Breast epithelium (tissue), 4 donors: ENCODE results near the gene SLC5A10. TPM values are rescaled to one million over a fixed set of nuclear protein-coding genes. Genes with fewer than 3 reads are reported as not detected.

Experiments
- DNase-seq, 2 donors: peaks; one replicate each; pipeline ENCODE4 v3.0.0-alpha.2; 2019; ENCODE audit warnings: low spot score in 2 of 2
- H3K27ac ChIP-seq, 2 donors: fragments of 200-600 bp; sonication (generic) in 1 of 2; one replicate each; pipeline ENCODE4 v1.5.1; 2016 to 2019; ENCODE audit warnings: mild to moderate bottlenecking in 1 of 2
- H3K27me3 ChIP-seq, 2 donors: fragments of 200-600 bp; sonication (generic) in 1 of 2; one replicate each; pipeline versions ENCODE4 v1.5.1 to v1.6.0; 2017 to 2019; ENCODE audit warnings: control low read depth in 1 of 2, mild to moderate bottlenecking in 1 of 2
- H3K36me3 ChIP-seq: fragments of 200-600 bp; one replicate; pipeline ENCODE4 v1.5.1; 2019
- H3K4me1 ChIP-seq, 2 donors: fragments of 200-600 bp; sonication (generic); one replicate each; pipeline ENCODE4 v1.5.1; 2016 to 2019; ENCODE audit warnings: control low read depth in 1 of 2
- H3K4me3 ChIP-seq, 3 donors: fragments of 200-600 bp; sonication (generic); 1 replicate in 2 of 3; 2 replicates in 1 of 3; pipeline ENCODE4 v1.5.1; 2016 to 2019; ENCODE audit warnings: mild to moderate bottlenecking in 3 of 3, moderate library complexity in 2 of 3
- H3K9me3 ChIP-seq, 2 donors: fragments of 200-600 bp; sonication (generic) in 1 of 2; one replicate each; pipeline ENCODE4 v1.5.1; 2016 to 2019; ENCODE audit warnings: control low read depth in 1 of 2
- POLR2A ChIP-seq: fragments of 450-650 bp; IDR thresholded peaks from one replicate; pipeline ENCODE4 v1.6.1; 2016; ENCODE audit warnings: antibody characterized with exemption, mild to moderate bottlenecking, moderate library complexity
- POLR2AphosphoS5 ChIP-seq, 3 donors: sonication (generic); formaldehyde crosslinking; IDR thresholded peaks; one replicate each; pipeline ENCODE4 v1.6.1; 2017; ENCODE audit warnings: antibody characterized with exemption in 3 of 3
- intact Hi-C: fragments of 100-400 bp; cut with DNase I; formaldehyde crosslinking; loops from one replicate; pipeline ENCODE4 v1.15.1; 2023; ENCODE audit warnings: low total_unique reads
- total RNA-seq, 3 donors: library from RNA; depleted of rRNA; stranded (reverse); fragments of >200 nt; gene quantifications; one replicate each; pipeline ENCODE4 v1.1.0, GENCODE V29; 2016
- TF ChIP-seq, protein P1 (sequence below), 3 donors: fragments of 450-650 bp; IDR thresholded peaks; one replicate each; pipeline ENCODE4 v1.5.1; 2016 to 2017; ENCODE audit warnings: antibody characterized with exemption in 3 of 3, mild to moderate bottlenecking in 3 of 3, moderate library complexity in 3 of 3

Gene SLC5A10
- total RNA-seq, 3 donors from 2014 or later, result 0.29 TPM; not detected in 2

DNA sequence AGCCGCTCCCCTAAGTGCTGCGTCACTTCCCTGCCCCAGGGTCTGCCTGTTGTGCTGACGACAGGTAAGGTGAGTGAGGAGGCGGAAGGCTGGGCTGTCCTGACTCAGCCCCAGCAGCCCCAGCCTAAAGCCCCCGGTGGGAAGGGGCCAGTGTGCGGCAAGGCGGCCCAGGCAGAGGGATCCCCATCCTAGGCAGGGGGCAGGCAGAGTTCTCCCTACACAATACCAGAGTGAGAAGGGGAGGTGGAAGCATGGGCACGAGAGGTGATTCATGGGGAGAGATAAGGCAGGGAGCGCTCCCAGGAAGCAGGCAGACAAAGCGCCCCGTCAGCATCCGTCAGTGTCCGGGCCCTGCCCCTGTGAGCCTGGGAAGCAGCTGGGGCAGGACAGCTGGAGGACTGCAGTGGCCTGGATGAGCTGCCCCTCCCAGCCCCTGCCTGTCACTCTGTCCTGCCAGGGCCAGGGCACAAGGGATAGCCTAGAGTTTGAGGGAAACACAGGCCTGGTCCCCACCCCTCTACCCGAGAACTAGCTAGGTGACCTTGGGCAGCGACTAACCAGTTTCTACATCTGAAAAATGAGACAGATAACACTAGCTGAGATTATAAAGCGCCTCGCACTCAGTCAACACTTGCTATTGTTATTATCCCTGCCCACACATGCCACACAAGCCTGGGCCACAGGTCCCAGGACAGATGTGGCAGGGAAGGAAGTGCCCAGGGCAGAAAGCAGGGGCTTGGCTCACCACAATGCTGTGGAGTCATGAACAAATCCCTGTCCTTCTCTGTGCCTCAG lies 48.8 kb downstream of the SLC5A10 start:
- intact Hi-C loops, result no loop called here
- peak overlapping the region in 1 of 2 donors; percentile 29 for H3K27ac ChIP-seq
- H3K36me3 ChIP-seq, result no peaks in the 10 kb centered on the region
- TF ChIP-seq, protein P1, sequence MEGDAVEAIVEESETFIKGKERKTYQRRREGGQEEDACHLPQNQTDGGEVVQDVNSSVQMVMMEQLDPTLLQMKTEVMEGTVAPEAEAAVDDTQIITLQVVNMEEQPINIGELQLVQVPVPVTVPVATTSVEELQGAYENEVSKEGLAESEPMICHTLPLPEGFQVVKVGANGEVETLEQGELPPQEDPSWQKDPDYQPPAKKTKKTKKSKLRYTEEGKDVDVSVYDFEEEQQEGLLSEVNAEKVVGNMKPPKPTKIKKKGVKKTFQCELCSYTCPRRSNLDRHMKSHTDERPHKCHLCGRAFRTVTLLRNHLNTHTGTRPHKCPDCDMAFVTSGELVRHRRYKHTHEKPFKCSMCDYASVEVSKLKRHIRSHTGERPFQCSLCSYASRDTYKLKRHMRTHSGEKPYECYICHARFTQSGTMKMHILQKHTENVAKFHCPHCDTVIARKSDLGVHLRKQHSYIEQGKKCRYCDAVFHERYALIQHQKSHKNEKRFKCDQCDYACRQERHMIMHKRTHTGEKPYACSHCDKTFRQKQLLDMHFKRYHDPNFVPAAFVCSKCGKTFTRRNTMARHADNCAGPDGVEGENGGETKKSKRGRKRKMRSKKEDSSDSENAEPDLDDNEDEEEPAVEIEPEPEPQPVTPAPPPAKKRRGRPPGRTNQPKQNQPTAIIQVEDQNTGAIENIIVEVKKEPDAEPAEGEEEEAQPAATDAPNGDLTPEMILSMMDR (IDR thresholded peaks at IDR 0.05), result no peak
- TF ChIP-seq POLR2AphosphoS5 (IDR thresholded peaks at IDR 0.05), result no peak
- no peak for TF ChIP-seq POLR2A
- no peaks in the 10 kb centered on the region for H3K4me1 ChIP-seq
- DNase-seq, result no peak
- H3K9me3 ChIP-seq, result no peaks in the 10 kb centered on the region
- H3K4me3 ChIP-seq, result no peak overlapping the region
- no peaks in the 10 kb centered on the region for H3K27me3 ChIP-seq

DNA sequence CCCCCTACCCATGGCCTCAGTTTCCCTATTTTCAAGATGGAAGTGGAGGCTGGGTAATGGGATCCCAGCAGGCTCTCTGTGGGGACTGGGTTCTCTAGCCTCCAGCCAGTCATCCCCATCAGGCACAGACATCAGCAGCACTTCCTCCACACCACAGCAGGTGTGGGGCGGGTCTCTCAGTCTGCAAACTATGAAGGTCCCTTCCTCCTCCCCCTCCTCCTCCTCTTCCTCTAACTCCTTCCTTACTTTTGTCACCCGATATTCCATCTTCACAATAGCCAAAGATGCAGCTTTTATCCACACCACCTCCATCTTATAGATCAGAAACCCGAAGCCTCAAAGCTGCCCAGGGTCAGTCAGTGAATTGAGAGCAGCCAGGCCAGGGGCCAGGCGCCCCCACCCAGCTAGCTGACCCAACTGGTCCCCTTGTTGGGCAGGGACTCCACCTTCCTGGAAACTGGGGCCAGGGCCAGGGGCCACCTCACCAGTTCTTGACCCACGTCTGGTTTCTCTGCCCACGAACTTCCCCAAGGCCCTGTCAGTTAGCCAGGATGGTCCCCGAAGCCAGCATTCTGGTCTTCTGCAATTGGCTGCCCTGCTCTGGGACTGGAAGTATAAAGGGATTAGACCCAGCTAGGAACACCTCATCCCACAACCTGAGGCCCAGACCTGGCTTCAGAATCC lies 50.1 kb downstream of the SLC5A10 start:
- intact Hi-C loops, result no loop called here
- Histone ChIP-seq H3K27ac (no peak overlapping the region), H3K4me3 (no peak overlapping the region), H3K36me3 (no peaks in the 10 kb centered on the region), H3K27me3 (no peaks in the 10 kb centered on the region), H3K9me3 (no peaks in the 10 kb centered on the region), H3K4me1 (no peaks in the 10 kb centered on the region)
- TF ChIP-seq, protein P1 (IDR thresholded peaks at IDR 0.05), result no peak
- no peak for TF ChIP-seq POLR2AphosphoS5 (IDR thresholded peaks at IDR 0.05)
- TF ChIP-seq POLR2A, result no peak
- no peak for DNase-seq

DNA sequence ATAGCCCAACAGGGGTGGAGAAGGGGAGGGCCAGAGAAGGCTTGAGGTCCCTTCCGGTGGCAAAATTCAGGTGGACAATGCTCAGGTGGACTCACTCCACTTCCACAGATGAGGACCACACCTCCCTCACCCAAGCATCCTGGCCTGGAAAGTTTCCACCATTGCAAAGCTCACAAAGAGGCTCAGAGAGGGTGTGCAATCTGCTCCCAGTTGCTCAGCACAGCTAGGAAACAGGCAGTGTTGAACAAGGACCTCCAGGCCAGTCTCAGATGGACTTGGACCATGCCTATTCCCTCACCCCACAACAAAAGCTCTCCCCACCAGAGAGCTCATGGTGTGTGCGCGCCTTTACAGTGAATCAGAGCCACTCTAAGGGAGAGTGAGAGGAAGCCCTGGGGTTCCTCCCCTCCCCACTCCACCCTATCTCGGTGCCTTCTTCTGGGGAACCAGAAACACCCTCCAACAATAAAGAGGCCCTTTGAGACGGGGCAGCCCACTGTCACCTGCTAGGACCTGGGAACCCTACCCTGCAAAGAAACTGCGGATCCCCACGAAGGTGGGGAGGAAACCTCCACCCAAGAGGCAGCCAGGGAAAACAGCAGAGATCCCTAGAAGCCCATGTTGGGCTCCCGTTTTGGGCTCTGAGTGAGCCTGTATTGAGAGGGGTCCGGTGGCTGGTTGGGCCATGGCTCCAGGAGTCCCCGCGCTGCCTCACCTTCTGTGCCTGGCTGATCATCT lies 51.0 kb downstream of the SLC5A10 start:
- intact Hi-C loops, result no loop called here
- H3K27ac ChIP-seq, result no peak overlapping the region
- no peaks in the 10 kb centered on the region for H3K9me3 ChIP-seq
- no peaks in the 10 kb centered on the region for H3K4me1 ChIP-seq
- no peak for DNase-seq
- TF ChIP-seq POLR2A (no peak), POLR2AphosphoS5 (IDR thresholded peaks at IDR 0.05) (no peak)
- TF ChIP-seq, protein P1 (IDR thresholded peaks at IDR 0.05), result no peak
- H3K27me3 ChIP-seq, result no peaks in the 10 kb centered on the region
- H3K4me3 ChIP-seq, result peak overlapping the region in 2 of 3 donors; percentile 70 to 75
- H3K36me3 ChIP-seq, result no peaks in the 10 kb centered on the region

DNA sequence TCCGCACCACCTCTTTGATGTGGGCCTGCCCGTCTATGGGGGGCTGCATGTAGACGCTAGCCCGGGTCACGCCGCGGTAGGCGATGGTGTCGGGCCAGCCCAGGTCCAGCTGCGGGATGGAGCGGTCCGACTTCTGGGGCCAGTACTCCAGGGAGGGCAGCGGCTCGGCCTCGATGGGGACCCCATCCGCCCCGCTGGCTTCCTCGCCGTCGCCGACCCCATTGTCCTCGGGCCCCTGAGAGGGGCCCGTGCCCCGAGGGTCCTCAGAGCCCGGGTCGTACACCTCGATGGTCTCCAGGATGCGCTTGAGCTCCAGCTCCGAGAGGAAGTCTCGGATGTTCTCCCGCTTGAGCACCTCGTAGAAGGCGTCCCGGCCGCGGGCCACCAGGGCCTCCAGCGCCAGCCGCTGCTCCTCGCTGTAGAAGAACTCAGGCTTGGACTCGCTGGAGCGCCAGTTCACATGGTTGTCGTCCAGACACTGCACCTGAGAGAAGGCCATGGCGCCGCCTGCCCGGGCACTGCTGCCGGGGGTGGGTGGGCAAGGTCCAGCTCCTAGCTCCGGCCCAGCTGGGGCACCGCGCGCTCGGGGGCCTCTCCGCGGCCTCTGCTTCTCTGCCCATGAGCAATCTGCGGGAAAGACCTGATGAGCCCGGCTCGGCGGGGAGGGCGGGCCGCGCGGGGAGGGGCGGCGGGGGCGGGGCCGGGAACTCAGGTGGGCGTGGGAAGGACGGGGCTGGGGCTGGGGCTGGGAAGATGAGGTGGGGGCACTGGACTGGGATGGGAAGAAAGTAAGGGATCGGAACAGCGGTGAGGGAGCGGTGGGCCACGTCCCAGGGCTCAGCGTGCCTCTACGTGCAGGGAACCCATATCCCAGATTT lies 51.8 kb downstream of the SLC5A10 start:
- Histone ChIP-seq H3K4me1 (no peaks in the 10 kb centered on the region), H3K27me3 (no peaks in the 10 kb centered on the region), H3K36me3 (no peaks in the 10 kb centered on the region), H3K4me3 (peak overlapping the region; percentile 46 to 75 (median 70)), H3K9me3 (no peaks in the 10 kb centered on the region), H3K27ac (peak overlapping the region; percentile 84 to 86)
- DNase-seq, result no peak
- intact Hi-C loops, result no loop called here
- TF ChIP-seq POLR2AphosphoS5 (IDR thresholded peaks at IDR 0.05) (no peak), POLR2A (no peak)
- TF ChIP-seq, protein P1 (IDR thresholded peaks at IDR 0.05), result no peak
